Astrocyte of the spinal cord (primary cell): ENCODE results near the gene NRG2.

Source experiments
- DNase-seq: peaks from one replicate; pipeline ENCODE4 v3.0.0; 2011; ENCODE audit warnings: low read depth, low spot score
- H3K4me3 ChIP-seq: 2 replicates; pipeline ENCODE4 v1.5.1; 2011; ENCODE audit warnings: low read depth, mild to moderate bottlenecking, low read length, moderate library complexity
- in situ Hi-C: cut with HindIII; loops from 2 replicates; pipeline ENCODE4 v1.10.0; 2017; ENCODE audit warnings: low sequenced_read_pairs
- TF ChIP-seq, protein P1 (sequence below): IDR thresholded peaks from 2 replicates; pipeline ENCODE4 v1.5.1; 2012; ENCODE audit warnings: low read depth, mild to moderate bottlenecking, low read length, inconsistent platforms

The NRG2 gene

DNA sequence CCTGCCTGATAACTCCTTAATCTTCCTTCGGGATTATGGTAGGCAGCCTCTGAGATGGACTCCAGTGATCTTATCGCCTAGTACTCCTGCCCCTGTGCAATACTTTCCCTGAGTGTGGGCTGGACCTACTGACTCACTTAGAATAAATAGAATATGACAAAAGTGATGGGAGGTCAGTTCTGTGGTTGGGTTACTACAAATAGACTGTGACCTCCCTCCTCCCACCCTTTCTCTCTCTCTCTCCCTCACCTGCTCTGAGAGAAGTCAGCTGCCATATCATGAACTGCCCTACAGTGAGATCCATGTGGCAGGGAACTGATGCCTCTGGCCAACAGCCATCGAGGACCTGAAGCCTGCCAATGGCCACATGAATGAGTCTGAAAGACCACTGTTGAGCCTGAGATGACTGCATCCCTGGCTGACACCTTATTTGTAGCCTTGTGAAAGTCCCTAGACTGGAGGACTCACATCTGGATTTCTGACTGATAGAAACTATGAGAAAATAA, 31.7 kb downstream of the NRG2 start:
- DNase-seq = no peak
- no peak overlapping the region for H3K4me3 ChIP-seq
- TF ChIP-seq, protein P1, sequence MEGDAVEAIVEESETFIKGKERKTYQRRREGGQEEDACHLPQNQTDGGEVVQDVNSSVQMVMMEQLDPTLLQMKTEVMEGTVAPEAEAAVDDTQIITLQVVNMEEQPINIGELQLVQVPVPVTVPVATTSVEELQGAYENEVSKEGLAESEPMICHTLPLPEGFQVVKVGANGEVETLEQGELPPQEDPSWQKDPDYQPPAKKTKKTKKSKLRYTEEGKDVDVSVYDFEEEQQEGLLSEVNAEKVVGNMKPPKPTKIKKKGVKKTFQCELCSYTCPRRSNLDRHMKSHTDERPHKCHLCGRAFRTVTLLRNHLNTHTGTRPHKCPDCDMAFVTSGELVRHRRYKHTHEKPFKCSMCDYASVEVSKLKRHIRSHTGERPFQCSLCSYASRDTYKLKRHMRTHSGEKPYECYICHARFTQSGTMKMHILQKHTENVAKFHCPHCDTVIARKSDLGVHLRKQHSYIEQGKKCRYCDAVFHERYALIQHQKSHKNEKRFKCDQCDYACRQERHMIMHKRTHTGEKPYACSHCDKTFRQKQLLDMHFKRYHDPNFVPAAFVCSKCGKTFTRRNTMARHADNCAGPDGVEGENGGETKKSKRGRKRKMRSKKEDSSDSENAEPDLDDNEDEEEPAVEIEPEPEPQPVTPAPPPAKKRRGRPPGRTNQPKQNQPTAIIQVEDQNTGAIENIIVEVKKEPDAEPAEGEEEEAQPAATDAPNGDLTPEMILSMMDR = no peak
- in situ Hi-C loops = no loop called here

DNA sequence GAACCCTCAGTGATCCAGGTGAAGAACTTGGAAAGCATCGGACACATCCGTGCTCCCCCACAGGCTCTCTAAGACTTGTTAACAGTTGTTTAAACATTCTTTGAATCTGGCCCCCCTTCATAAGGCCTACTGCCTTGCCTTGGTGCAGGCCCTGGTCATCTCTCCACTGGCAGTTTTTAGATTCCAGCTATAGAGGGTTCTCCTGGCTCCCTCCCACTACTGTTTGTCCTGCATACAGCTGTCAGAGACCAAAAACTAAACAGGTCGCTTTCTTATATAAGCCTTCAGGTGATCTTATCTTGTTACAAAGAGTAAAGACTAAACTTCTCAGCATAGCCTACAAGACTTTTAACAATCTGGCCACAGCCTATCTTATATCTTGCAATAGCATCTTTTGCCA, 32.3 kb downstream of the NRG2 start:
- in situ Hi-C loops = no loop called here
- TF ChIP-seq, protein P1 = no peak
- no peak for DNase-seq
- no peak overlapping the region for H3K4me3 ChIP-seq

DNA sequence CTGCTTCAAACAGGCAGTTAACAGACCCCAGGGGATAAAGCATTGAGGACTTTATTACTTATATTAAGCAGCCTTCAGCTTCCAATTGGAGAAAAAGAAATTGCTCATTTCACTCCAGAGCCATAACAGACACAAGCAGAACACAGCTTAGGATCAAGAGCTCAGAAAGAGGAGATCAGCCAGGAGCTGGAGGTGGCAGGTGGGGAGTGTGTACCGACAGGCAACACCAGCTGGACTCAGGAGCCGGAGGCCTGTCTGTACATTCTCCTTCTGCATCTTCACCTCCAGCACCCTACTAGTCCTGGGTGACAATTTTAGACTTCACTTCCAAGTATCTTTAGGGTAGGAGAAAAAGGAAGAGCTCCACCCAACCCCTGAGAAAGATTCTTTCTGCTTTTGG, 35.8 kb downstream of the NRG2 start:
- TF ChIP-seq, protein P1 = no peak
- no peak overlapping the region for H3K4me3 ChIP-seq
- in situ Hi-C loops = no loop called here
- no peak for DNase-seq

GRCh38 chr5:140005145-140005591, 37.9 kb downstream of the NRG2 start:
- in situ Hi-C loops = no loop called here
- no peak for DNase-seq
- H3K4me3 ChIP-seq = no peak overlapping the region
- TF ChIP-seq, protein P1 = no peak

DNA sequence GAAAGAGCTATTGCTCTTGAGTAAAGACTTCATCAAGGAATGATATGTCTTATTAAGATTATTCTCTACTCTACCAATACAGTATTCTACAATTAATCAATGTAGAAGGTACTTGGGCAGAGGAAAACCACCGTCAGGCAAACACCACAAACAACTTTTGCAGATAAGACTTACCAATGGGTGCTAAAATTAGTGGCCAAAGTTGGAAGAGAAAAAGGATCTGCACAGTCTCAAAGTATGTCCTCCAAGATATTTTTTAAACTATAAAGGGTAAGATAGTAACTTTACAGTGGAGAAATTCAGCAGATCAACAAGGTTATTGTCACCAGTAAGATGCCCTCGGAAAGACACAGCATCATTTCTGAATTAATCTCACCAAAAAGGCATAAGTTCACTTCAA, 38.9 kb downstream of the NRG2 start:
- no peak overlapping the region for H3K4me3 ChIP-seq
- TF ChIP-seq, protein P1 = no peak
- in situ Hi-C loops = no loop called here
- no peak for DNase-seq

- in situ Hi-C loops = no loop called here
- no peak for DNase-seq
- no peak overlapping the region for H3K4me3 ChIP-seq
- TF ChIP-seq, protein P1 = no peak
Measured at GRCh38 chr5:140003519-140003918, 39.6 kb downstream of the NRG2 start.

- TF ChIP-seq, protein P1 = no peak
- H3K4me3 ChIP-seq = no peak overlapping the region
- DNase-seq = no peak
- in situ Hi-C loops = no loop called here
Measured at GRCh38 chr5:140000332-140000731, 42.8 kb downstream of the NRG2 start.
